Measurements from ENCODE around the gene HHIPL1.

- no peak for TF ChIP-seq CTCF (conservative IDR thresholded peaks at IDR 0.05 in 1 of 2, IDR thresholded peaks at IDR 0.05 in 1 of 2; ENCODE audit: extremely low read depth in 1 of 2, insufficient read depth in 1 of 2, low read depth in 1 of 2, low read length in 2 of 2)
- TF ChIP-seq EZH2 (IDR thresholded peaks at IDR 0.05; ENCODE audit: borderline replicate concordance, low read length) = no peak
Measured at GRCh38 chr14:99701260-99701659, 56.3 kb downstream of the HHIPL1 start.
